HG02943 (cell line): ENCODE results near the gene TSNAX.
"Not testable (repeated sequence)": the region's sequence is repeated elsewhere in the genome, so short reads cannot be mapped to it uniquely, and the experiment has no call there.

Source experiments
- ATAC-seq: cut with Tn5 transposase; IDR thresholded peaks from one replicate; pipeline ENCODE4 v1.9.1; 2021; ENCODE audit warnings: mild to moderate bottlenecking, low read depth, moderate library complexity; ENCODE audit not compliant: unreplicated experiment

TSNAX gene

DNA sequence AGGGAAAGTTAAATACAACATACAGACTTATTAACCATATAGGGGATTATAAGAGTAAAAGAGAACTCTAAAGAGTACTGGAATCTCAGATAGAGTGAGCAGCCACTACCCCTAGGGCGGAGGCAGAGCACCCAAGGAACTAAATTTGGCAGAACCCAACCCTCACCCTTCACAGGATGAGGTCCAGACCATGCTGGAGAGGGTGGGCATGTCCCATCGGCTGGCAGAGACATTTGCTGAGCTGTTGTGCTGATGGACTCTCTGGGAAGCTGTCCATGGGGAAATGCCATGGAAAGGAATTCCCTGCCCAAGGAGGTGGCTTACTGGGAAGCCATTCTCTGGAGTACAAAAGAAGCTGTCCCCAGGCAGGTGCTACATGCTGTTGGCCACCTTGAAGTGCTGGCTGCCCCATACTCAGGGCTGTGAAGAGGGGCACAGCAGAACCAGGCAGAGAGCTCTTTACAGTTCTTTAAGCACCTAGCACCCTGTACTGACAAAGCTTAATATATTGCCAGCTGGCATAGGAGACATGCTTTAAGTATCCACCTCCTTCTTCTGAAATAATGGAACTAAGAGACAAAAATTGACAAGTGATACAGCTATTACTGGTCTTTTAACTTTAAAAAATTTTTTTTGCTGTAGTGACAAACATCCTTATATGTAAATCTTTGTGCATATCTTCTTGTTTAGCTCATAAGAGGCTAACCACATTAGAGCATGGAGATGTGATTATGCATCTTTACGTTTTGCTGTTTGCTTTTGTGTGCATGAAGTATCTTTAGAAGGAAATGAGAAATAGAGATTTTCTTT lies 29.6 kb downstream of the TSNAX start:
- ATAC-seq = no peak

DNA sequence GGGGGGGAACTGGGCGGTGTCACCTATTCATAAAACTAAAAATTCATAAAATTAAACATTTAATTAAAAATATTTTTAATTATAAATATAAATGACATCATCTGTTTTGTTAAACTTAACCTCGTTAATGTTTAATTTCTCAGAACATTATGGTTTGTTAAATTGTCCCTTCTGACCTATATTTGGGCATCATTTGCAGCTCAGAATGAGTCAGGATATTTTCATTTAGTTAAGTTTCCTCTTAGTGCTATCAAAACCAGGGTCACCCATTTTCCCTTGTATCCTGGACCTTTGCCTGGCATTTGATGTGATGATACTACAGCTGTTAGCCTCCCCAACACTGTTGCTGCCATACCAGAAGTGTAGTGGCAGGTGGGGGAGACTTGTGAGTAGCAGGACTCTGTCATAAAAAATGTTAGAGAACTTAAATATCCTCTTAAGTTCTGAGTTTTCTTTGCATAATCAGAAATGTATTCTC lies 30.3 kb downstream of the TSNAX start:
- no peak for ATAC-seq

DNA sequence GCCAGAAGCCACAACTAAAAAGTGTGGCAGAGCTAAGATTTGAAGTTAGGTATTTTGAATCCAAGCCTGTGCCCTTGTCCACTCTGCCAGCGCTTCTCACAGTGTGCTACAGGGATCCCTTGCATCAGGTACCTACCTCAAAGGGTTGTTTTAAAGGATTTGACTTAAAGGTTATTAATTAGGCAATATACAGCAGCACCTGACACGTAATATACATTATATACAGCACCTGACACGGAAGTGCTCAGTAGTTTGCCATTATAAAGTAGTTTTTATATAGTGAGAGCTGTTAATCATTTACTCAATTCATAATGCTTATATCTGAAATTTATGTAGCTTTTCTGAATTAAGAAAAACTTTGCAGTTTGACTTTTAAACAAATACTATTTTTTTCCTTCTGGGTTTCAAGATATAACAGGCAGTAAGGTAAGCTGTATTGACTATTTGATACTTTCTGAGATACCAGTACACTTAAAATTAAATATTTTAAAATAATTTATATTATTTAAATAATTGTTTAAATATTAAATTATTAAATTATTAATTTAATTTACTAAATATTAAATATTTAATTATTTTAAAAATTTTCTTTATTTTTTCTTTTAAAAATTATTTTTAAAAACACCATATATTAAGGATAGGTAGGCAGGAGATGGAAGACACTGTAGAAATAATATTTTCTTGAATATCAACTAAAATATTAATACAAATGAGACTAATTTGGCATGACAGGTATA lies 33.3 kb downstream of the TSNAX start:
- ATAC-seq = no peak

DNA sequence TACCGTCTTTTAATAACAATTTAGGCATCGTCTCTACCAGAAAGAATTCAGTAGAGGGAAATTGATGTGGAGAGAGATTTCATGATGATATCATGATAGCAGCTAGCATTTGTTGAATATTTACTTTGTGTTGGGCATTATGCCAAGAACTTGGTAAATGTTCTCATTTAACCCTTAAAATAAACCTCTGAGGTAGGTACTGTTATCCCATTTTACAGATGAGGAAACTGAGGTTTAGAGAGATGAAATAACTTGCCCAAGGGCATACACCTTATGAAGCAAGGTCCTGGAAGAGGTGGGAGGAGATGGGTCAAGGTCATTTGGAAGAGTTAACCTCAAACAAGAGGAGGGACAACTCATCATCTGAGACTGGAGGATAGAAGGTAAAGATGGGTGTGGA lies 34.8 kb downstream of the TSNAX start:
- ATAC-seq = no peak

DNA sequence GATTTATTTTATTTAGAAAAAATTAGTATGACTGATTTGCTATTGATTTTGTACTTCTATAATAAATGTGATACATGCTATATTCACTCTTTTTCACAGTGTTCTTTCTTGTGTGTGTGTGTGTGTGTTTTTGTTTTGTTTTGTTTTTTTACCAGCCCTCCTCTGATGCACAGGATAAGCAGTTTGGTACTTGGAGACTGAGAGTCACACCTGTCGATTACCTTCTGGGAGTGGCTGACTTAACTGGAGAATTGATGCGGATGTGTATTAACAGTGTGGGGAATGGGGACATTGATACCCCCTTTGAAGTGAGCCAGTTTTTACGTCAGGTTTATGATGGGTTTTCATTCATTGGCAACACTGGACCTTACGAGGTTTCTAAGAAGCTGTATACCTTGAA lies 35.9 kb downstream of the TSNAX start:
- ATAC-seq = no peak

DNA sequence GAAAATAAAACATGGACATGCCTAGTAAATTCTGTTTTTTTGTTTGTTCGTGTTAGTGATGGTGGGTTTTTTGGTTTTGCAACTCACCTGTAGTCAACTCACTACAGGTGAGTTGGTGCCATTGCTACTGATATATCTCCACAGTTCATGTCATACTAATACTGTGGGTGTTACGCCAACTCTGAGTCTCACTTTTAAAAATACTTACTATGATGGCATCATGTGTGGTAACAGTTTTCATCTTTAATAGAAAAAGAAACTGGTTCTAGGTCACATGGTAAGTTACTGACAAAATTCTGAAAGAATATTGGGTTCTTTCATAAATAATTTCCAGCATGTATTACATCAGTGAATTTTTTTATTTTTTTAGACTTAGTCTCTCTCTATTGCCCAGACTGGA lies 38.0 kb downstream of the TSNAX start:
- ATAC-seq = no peak

DNA sequence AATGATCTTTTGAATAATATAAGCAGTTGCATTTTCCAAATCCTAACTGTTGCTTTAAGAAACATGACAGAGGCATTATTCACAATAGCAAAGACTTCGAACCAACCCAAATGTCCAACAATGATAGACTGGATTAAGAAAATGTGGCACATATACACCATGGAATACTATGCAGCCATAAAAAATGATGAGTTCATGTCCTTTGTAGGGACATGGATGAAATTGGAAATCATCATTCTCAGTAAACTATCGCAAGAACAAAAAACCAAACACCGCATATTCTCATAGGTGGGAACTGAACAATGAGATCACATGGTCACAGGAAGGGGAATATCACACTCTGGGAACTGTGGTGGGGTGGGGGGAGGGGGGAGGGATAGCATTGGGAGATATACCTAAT lies 41.8 kb downstream of the TSNAX start:
- ATAC-seq = not testable (repeated sequence)

DNA sequence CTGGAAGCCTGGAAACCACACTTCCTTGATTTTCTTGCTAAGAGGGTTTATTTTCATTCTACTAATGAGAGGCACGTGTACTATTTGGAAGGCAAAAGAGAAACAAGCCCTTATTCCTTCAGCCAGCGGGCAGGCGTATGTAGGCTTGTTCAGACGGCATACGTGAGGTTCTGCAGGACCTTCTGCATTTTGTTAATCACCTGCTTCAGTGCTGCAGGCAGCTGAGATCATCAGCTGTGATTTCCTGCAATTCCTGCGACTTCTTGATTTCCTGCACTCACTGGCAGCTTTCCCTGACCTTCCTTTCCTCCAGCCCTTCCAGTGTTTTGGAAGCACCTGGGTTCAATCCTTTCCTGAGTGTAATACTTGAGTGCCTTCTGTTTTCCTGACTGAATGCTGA lies 43.4 kb downstream of the TSNAX start:
- no peak for ATAC-seq

DNA sequence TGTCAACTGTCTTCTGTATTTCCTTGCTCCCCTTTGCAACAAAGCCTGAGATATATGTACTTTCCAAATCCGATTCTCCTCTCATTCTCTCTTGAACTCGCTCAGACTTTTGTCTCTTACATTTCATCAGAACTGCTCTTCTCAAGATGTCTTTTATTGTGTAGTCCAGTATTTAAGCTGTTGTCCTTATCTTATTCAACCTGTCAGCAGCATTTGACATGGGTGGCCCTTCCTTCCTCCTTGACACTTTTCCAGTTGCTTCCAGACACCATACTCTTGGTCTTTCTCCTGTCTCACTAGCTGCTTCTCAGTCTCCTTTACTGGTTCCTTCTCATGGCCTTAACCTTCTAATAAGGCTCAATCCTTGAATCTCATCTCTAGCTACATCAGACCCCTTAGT lies 47.0 kb downstream of the TSNAX start:
- no peak for ATAC-seq

DNA sequence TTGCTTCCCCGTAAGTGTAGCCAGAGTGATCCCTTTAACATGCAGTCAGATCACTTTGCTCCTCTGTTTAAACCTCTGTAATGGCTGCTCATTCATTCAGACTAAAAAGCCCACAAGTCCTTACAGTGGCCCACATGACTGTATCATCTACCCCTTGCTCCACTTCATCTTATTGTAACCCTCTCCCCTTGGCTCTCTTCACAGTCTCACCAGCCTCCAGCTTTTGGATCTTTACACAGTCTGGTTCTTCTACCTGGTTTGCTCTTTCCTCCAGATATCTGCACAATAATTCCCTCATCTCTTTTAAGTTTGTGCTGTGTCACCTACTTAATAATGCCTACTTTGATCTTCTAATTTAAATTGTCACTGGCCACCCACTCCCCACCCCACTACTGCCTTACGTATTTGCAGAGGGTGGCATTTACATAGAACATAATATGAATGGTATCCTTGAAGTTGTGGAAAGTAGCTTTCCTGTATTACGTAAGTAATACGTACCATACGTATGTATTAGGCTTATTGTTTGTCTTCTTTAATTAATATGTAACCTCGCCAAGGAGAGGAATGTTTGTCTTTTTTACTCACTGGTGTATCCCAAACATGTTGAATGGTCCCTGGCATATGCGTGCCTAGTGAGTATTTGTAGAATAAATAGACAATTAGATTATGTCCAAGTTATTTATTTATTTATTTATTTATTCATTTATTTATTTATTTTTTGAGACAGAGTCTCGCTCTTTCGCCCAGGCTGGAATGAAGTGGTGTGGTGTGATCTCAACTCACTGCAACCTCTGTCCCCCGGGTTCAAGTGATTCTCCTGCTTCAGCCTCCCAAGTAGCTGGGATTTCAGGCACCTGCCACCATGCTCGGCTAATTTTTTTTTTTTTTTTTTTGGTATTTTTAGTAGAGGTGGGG lies 48.6 kb downstream of the TSNAX start:
- ATAC-seq = no peak

DNA sequence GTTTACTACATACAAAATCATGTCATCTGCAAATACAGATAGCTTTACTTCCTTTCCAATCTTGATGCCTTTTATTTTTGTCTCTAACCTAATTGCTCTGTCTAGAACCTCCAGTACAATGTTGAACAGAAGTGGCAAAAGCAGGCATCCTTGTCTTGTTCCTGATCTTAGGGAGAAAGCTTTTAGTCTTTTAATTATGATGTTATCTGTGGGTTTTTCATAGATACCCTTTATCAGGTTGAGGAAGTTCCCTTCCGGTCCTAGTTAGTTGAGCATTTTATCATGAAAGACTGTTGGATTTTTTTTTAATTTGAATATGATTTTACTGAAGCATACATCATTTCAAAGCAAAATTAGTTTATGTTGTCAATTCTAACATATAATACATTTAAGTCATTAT lies 52.4 kb downstream of the TSNAX start:
- no peak for ATAC-seq

DNA sequence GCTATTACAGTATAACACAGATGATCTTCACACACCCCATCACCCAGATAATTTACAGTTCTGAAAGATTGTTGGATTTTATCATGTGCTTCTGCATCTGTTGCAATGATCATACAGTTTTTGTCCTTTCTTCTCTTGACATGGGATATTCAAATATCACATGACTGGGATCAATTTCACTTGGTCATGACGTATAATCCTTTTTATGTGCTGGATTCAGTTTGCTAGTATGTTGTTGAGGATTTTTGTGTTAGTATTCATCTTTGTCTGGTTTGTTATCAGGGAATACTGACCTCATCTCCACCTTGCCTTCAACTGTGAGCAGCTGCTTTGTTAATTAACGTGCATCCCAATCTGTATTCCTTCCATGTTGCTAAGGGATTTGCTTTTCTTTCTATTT lies 53.4 kb downstream of the TSNAX start:
- ATAC-seq = no peak

DNA sequence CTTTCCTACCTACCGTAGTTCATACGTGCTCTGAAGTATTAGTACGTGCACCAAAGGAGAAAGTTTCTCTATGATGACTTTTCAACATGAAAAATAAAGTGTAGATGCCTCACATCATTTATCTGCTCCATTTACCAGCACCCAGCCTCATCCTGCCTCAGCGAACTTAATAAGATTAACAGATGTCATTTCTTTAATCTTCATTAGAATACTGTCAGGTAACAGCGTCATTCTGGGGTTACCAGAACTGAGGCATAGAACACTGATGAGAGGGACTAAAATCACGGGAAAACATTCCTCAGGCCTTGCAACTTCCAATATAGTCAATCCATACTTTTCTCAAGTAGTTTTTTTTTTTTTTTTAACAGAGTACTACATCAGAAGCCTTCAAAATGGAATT lies 54.9 kb downstream of the TSNAX start:
- ATAC-seq = no peak

DNA sequence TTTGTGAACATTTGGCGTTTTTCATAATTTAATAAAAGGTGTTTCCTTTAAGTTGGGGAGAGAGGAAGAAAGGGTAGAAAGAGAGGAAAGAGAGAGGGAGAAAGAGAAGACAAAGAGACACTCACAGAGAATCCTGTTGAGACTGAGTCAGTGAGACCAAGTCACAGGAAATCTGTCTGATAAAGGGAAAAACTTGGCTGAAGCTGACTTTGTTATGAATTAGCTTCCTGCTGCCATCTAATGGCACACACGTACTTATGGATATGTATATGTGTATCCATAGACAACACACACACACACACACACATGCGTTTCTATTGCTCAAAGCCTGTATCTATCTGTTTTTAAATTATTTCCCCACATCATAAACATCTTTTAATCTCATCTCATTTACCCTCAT lies 55.6 kb downstream of the TSNAX start:
- ATAC-seq = no peak

DNA sequence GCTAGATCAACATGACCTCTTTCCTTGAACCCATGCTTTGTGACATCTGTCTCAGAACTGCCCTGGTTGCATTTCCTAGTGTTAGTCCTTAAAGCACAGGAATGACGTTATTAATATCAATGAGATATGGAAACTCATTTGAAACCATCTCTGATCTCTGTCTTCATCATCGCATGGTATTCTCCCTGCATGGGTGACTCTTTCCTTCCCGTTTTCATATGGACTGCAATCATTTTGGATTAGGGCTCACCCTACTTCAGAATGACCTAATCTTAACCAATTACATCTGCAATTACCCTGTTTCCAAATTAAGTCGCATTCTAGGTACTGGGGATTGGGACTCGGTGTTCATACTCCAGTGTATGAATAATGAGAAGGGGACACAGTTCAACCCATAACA lies 56.5 kb downstream of the TSNAX start:
- ATAC-seq = no peak

DNA sequence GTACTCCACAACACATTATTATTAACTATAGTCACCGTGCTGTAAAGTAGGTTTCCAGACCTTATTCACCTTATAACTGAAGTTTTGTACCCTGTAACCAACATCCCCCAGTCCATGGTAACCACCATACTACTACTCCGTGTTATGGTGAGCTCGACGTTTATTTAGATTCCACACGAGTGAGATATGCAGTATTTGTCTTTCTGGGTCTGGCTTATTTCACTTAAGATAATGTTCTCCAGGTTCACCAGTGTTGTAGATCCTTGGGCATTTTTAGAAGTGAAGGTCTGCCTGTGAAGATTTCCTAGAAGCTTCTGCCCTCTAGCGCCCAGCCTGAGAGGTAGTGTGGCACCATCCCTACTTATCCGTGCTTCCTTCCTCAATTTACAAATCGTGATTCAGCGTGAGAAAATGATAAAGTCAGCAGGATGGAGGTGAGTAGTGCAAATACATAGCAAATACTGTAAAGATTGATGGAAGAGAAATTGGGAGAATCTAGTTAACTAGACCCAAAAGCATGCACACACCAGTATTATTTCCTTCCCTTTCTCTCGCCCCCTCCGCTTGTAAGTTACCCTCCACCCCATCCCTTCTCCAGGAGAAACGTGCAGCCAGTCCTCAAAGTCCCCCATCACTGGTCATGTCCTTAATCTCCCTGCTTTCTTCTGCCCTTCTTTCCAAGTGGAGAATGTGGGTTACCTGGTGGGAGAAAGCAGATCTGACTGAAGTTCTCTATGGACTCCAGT lies 62.2 kb downstream of the TSNAX start:
- no peak for ATAC-seq

DNA sequence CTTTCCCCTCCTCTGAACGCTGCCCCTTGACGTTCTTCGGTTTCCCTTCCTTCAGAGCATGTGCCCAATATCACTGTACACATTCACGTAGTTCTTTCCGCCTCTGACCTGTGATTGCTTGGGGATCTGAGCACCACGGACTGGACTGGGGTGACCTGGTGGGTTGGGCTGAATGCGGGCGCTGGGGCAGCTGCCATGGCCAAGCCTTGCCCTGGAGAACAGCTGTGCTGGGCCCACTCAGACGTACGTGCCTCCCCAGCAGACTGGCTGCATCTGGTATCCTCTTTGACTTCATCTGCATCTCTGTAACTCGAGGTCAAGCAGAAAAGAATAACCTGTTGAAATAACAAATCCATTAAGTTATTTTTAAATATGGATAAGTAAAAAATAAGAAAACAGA lies 63.0 kb downstream of the TSNAX start:
- no peak for ATAC-seq

DNA sequence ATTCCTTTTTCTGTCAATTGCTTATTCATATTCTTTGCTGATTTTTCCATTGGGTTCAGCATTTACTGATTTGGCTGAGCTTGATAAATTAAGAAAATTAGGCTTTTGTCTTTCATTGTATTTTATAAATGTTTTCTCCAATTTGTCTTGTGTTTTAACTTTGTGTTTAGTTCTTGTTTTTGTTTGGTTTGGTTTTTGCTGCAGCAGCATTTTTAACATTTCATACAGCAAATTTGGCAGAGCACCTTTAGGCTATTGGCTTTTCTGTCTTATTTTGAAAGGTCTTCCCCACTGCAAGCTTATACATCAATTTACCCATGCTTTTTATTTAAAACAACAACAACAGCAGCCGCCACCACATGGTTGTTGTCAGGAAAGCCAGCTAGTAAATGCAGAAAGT lies 64.3 kb downstream of the TSNAX start:
- no peak for ATAC-seq

DNA sequence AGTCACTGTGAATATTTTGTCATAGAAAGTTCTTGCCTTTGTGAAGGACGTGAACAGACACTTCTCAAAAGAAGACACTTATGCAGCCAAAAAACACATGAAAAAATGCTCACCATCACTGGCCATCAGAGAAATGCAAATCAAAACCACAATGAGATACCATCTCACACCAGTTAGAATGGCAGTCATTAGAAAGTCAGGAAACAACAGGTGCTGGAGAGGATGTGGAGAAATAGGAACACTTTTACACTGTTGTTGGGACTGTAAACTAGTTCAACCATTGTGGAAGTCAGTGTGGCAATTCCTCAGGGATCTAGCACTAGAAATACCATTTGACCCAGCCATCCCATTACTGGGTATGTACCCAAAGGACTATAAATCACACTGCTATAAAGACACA lies 64.8 kb downstream of the TSNAX start:
- ATAC-seq = not testable (repeated sequence)

DNA sequence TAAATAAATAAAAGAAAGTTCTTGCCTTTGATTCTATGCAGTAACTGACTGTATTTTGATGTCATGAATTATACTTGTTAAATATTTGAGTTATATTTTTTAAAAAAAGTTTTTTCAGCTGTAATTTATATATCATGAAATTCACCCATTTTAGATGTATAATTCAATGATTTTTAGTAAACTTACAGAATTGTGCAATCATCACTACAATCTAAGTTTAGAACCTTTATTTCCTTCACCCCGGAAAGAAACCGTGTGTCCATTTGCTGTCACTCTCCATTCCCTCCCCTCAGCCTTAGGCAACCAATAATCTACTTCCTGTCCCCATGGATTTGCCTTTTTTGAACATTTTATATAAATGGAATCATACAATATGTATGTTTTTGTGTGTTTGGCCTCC lies 65.7 kb downstream of the TSNAX start:
- no peak for ATAC-seq
